NCI-H460 (cell line): ENCODE results near the gene IKZF2. TPM values are rescaled to one million over a fixed set of nuclear protein-coding genes. Genes with fewer than 3 reads are reported as not detected.

Experiments used
- DNase-seq: peaks from one replicate; pipeline ENCODE4 v3.0.0-alpha.2; 2016; ENCODE audit warnings: low read depth; ENCODE audit errors: extremely low read depth
- total RNA-seq: library from RNA; depleted of rRNA; stranded (reverse); fragments of >200 nt; shearing (Covaris generic); gene quantifications from 2 replicates; pipeline ENCODE4 v1.2.3, GENCODE V29; 2014

Gene IKZF2
- total RNA-seq, 1 experiment from 2014 or later = 1.8 TPM

DNA sequence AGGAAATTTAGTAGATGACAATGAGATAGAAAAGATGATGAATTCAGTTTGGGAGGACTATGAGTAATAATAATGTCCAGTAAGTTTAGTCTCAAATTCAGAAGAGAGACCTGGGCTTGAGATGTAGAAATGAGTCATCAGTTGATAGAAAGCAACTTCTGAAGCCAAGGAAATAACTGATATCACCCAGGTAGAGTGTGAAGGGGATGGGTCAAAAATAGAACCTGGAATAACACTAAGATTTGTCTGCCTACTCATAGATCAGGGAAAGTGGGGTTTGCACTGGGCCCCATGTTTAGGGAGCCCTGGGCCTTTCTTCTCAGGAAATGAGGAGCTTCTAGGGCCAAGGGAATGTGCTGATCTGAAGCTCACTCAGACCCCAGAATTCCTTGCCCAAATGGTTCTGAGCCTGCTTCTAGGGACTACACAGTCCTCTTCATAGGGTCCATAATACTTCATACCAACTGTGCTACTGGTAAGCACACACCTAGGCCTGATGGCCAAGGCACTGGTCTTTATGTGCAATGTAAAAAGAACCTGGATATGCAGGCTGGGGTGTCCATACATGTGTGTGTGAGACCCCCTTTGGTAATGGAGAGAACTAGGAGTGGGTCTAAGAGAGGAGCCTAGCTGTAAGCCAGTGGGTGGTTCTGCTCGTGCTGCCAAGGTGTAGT, 141.2 kb downstream of the IKZF2 start:
- DNase-seq = no peak

DNA sequence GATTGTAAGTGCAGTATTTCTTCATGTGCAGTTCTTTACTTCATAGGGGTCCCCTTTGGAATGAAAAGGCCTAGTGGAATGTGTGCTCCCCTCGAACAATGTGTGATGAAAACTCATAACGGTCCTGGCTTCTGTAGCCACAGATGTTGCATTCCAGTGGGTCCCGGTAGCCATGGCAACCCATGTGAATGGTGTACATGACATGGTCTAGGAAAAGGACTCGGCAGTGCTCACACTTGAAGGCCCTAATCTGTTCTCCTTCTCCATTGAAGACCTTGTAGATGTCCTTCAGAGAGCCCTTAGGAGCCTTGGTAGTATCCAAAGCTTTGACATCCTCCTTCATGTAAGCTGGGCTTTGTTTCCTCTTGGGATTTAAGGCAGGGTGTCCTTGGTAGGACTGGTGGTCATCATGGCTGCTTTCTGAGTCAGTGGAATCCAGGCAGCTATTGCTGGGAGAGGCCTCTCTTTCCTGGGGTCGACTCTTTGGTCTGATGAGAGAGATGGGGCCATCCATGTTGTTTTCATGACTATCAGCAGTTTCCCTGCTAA, 144.0 kb downstream of the IKZF2 start:
- DNase-seq = no peak

DNA sequence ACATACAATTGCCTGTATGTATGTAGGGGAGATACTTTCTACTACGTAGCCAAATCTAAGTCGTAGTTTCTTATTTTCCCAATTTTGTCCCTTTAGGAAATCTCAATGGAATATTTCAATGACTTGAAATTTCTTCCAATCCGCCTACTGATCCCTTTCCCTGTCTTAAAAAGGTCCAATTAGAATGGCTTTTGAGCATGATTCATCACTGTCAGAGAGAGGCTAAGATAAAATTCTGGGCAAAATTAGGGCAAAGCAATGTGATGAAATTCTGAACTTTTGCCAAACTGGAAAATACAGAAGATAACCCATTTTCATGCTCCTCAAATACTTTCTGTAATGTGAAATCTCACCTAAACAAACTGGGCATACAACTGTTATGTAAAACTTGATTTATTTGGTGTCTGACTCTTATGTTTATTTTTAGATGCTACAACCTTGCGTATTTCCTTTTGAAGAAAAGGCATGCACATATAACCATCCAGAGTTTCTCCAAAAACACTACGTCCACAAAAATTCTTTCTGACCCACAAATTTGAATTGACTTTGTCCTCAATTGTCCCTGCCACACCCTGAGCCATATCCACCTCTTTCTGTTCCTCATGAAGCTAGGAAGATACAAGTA, 147.1 kb downstream of the IKZF2 start:
- no peak for DNase-seq

DNA sequence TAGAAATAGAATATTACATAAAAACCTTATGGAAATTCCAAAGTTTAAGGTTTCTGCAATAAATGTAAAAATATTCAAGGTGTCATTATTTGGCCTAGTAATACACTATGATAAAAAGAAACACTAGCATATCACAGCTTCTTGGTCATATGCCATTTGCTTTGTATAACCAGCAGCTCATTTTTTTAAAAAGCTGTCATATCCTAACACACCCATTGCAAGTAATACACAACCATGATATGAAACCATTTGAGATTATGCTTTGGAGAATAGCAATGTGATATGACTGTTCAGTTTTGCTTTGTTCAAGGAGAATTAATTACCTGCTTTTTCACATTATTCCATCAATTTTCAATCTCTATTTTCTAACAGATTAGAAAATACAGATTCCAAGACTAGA, 149.0 kb downstream of the IKZF2 start:
- DNase-seq = no peak

DNA sequence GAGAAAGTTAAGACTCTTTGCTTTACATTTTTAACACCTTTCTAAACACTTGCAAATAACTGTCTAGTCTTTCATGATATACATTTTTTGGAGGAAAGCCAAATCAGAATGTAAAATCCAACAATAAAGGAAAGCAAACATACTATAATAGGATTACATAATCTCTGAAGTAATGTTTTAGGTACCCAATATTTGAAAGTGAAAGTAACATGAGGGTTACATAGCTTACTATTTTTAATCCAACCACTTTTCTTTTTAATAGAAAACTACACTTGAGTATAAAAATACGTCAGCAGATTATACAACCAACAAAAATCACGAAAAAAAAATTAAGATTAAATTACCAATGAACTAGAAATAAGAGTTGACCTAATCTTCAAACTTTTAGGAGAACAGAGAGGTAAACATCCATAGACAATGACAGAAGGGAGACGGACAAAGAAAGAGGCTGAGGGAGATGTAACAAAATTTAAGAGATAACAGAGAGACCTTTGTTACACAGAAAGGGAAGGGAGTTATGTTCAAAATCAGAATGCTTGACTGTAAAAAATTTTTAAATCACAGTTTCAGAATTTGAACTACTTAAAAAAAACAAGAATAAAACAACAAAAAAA, 150.0 kb downstream of the IKZF2 start:
- DNase-seq = no peak

DNA sequence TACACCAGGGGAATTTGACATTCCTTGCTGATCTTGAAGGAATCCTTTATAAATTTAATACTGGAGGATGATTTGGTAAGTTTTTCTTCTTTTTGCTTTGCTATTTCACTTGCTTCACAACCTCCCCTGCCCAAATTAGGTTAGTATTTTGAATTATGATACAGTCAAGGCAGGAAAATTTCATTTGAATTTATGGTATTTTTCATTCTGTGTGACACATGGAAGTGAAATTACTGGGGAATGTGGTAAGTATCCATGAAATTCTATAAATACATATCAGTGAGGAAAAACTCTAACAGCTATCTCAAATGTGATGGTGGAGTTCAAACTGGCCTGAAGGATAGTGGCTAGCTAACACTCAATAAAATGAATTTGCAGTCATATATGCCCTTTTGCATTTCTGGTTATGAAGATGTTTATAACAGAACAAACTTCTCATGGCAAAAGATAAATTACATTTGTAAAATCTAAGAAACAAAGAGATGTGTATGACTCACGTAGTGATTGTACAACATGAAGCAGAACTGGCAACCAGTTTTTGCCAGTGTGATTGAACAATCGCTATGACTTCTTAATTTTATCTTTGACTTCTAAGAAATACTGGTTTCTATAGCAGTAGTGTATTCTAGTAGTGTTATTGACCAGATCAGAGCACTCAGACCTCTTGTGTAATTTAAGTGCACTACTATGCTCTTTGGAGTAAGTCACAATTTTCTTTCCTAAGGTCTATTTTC, 152.6 kb downstream of the IKZF2 start:
- DNase-seq = peak; percentile 14

DNA sequence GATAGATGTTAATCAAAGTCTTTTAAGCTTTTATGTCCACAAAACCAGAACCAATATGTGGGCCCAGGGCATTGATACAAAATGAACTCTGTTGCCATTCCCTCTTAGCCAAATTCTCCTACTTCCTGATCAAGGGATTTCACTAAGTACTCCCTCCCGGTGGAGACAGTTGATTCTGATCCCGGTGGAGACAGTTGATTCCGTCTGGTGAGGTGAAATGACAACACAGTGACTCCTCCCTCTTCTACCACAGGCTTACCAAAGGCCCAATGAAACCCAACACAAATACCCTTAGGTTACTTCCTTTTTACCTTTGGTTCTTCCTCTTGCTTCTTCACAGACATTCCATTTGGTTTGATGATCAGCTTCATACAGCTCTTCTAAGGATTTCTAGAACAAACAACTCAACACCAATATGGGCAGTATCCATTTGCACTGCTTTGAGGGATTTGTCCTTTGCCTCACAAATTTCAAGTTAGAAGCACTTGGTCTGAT, 153.8 kb downstream of the IKZF2 start:
- DNase-seq = no peak

DNA sequence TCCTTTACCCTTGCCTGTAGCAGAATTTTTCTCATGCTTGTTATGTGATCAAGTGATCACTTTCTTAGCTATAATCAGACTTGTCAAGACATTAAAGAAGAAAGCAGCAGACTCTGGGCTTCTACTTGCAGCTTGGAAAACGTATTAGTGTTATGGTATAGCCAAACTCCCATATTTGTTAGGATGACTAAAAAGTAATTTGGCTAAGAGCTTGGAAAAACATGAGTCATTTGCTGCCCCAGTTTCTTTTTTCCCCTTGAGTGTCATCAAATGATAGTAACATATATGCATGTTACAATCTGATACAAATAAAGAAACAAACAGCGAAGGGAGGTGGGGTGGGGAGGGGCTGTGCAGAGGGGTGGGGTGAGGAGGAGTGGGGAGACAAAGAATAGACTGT, 155.5 kb downstream of the IKZF2 start:
- DNase-seq = no peak

DNA sequence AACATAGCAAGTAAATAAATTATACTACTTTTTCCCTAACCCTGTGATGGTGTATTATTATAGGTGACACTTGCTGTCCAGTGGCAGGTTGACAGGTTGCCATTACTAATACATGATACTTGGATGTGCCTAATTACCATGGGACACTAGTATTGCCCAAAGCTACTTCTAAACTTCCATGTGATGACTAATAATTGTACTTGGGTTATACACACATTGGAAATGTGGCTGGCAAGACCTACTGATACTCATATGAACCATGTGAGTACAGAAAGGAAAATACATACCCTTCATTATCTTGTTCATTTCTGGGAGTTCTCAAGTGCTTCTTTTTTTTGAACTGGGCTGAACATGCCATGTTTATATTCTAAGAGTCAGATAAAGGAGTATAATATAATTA, 156.4 kb downstream of the IKZF2 start:
- no peak for DNase-seq

DNA sequence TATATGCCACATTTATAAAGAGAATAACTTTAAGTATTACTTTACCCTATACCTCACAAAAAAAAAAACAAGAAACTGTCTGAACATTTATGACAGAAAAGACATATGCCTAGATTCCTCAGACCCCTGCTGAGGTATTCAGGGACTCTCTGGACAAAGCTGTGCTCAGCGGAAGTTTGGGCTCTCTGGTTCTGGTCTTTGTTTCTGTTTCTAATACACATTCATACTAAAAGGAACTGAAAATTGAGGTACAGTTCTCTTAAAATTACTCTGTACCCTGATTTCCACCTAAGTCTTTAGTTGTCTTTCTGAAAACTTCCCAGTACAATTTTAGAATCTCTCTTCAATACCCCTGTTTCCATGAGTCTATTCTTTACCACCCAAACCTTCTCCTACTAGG, 160.3 kb downstream of the IKZF2 start:
- DNase-seq = no peak

DNA sequence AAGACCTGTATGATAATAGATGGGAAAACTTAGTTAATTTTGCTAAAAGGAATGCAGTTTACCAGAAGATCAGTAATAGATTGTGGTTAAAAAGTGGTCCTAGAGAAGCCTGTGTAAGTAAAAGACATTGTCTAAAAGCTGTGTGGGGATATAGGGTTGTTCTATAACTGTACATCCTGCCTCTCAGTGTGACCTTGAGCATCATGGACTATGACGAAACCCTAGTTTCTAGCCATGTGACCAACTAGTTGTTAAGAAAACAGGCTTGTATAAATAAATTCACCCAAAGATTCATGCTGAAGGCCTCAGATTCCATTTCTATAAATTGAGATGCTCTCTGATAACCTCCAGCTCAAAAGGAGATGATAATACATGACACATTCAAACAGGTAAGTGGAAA, 160.7 kb downstream of the IKZF2 start:
- no peak for DNase-seq

DNA sequence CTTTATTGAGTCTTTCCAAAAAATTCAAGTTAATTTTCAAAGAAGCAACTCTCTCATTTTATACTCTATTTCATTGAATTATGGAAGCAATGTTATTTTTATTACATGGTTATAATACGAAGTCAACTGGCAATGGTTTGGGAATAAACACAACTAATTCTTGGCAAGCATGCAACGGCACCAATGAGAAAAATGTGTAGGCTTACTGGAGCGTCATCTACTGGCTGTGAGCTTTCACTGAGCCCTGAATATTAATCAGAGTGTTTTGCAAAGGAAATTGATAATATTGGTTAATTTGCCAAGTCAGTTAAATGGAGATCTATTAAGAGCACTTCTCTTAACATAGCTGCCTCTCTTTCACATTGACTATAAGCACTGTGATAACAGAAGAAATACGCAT, 163.9 kb downstream of the IKZF2 start:
- DNase-seq = no peak

DNA sequence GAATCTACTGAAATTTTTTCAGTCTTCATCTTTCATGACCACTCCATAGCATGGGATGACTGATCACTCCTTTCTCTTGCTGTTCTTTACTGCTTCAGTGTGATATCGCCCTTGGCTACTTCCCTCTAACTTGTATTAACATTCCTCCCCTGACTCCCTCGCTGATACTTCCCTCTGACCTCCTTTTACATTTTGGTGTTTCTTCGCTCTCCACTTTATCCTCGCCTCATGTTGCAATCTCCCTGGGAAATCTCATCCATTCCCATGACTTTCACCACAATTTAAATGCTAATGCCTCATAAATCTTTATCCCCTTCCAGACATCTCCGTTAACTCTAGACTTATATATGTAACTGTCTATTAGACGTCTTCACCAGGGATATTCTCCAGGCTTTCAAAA, 167.3 kb downstream of the IKZF2 start:
- no peak for DNase-seq

DNA sequence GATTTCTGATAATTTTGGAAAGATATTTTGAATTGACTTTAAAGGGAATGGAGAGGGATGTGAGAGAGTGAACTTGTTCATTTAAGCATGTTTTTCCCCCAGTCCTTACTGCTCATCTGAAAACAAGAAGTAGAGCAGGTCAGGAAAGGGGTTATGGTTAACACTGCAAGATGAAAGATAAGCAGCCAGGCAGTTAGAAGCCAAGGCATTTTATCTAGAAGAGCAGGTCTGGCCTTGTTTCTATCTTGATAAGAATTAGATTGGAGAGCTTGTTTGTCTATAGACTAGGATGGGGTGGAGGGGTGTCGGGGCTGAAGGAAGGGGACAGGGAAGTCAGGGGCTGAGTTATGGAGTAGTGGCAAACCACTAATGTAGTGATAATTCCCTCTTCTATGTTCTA, 171.6 kb downstream of the IKZF2 start:
- no peak for DNase-seq

DNA sequence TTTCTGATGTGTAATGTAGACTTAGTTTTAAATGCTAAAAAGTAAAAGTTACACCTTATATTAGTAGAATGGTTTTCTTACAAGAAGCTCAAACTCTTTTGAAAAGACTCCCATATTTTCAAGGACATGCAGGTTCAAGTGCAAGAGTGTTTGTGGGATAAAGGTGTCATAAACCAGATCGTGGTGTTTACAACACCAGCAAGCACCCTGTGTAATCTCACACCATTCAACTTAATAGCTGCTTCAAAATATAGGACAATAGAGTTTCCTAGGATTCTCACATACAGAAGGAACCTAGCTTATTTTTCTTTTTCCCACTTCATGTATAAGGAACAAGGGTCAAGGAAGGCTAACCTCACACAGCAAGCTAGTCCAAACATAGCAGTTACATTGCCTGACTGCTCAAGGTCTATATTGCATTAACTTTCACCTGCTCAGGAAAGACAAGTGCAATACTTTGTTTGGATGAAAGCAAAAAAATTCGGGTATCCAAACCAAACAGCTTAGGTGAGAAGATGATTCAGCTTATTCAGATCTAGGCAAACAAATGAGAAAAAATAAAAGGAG, 172.3 kb downstream of the IKZF2 start:
- DNase-seq = no peak

DNA sequence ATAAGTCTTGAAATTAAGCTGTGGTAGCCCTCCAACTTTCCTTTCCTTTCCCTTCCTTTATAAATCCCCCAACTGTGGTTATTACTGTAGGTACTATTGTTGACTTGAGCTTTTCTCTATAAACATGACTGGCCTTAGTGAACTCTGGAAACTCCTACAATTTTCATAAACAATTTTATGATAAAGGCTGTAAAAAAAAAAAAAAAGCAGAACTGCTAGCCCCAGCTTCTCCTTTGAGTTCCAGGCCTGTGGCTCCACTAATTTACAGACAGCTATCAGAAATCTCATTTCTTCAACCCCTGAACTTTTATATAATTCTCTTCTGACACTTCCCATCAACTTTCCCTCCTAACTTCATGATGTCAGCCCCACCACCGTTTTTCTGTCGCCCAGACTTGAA, 174.3 kb downstream of the IKZF2 start:
- DNase-seq = no peak

DNA sequence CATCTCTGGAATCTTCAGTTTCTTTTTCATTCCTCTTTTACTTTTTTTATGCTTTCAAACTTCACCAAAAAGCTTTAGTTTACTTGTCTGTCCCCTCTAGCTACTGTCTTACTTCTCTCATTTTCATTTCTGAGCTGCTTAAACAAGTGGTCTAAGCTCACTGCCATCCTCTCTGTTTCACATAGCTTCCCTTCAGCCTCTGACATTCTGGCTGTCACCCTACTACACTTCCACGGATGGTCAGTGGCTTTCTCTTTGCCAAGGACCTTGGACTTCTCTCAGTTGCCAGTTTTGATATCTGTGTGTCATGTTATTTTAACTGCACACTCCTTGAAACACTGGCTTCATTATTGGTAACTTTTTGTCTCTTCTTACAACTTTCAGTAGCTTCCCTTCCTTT, 176.1 kb downstream of the IKZF2 start:
- no peak for DNase-seq

DNA sequence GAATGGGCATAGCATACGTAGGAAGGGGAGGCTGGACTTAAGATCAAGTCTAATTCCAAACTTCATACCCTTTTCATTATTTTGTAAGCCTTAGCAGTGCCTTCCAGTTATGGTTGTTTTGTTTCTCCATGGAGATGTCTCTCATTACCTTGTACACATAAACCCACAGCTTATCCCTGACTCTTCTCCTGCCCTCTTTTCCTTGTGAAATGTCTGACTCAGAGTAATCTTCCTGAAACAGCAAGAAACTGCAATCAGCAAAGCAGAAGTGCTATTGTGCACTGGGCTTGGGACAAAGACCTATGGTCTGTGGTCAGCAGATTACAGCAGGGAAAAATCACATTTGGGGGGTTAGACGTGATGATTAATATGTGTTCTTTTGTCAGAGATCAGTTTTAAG, 176.7 kb downstream of the IKZF2 start:
- no peak for DNase-seq

DNA sequence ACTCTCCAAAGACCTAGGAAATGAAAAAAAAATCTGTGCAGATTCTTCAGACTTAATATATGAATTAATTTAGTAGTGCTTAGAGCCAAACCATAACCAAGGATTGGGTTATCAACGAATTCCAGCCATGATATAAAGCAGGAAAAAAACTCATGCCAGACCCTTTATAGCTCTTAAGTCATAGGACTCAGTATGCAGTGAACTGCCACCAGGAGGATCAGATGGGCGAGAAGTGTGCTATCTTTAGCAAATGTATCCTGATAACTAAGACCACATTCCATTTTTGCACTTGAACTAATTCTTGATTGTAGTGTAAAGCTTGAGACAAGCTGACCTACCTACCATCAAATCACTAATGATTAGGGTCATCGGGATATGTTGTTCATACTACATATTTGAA, 178.1 kb downstream of the IKZF2 start:
- no peak for DNase-seq

DNA sequence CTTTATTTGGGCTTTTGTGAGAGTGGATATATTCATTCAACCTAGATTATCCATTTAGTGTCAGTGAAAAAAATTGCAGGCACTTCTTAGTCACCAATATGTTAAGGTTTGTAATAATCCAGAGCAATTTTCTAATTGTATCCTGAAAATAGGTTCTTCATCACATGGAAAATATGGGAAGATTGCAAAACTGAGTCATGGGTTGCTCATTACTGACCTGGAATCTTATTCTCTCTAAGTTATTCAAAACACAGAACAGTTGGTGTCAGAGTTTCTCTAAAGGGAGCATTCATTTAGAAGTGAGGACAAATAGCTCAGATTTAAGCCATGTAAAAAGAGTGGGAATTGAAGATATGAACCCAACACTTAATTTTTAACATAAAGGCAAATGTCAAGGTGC, 181.3 kb downstream of the IKZF2 start:
- no peak for DNase-seq
